GM19395 (cell line): Measurements from ENCODE around the gene FOXN3.

ENCODE experiments used
- ATAC-seq: cut with Tn5 transposase; IDR thresholded peaks from one replicate; pipeline ENCODE4 v1.9.1; 2021; ENCODE audit warnings: mild to moderate bottlenecking, moderate library complexity; ENCODE audit not compliant: unreplicated experiment

The FOXN3 gene

DNA sequence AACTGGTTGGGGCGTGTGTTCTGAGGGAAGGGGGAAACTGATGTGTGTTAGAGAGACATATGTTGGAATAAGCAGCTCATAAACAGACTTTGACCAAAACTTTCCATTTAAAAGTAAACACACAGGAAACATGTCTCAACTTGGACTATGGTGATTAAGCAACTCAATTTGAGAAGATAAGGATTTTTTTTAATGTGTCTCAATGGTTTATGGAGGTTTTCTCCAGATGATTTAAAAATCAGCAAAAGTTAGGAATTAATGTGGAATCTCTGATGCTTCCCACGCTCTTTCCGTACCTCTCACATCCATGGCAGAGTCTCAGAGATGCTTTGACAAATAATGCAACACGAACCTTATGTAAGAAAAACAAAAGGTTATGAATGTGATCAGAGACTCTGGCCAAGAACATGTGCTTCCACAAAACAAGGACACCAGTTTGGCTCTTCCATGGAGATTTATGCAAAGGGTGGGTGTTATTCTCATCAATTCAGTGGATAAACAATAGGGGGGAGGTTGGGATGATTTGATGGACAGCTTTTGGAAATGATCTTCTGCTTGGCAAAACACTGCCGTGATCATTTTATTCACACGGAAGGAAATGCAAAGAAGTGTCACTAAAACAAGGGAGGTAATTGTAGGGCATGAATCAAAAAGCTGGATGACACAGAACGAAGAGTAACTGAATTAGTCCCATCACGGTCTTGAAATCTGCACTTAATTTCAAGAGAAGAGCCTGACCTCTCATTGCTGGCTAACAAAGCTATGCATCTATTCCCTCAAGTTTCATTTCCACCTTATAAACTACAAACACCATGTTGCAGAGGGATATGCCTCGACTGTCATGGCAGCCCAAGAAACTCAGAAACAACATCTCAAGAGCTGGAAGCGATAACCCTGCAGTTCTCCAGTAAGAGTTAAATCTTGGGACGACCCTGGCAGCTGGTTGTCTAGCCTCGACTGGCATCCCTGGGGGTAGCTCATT, 76.5 kb downstream of the FOXN3 start:
- no peak for ATAC-seq

DNA sequence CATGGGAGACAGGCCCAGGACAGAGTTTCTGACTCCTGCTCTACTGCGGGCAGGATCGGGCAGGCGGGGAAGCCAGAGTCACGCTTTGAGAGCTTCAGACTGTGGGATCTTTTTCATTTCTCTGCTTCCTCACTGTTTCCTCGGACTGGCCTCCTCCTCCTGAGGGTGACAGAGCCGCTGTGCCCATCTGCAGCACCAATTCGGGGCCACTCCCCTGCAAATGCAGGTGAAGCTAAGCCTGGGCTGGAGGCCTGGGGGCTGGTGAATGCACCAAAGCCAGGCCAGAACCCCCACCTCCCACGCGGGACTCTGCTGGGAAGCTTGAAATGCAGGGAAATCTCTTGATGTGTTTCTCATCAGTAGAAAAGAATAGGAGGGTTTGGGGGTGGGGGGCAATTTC, 77.5 kb downstream of the FOXN3 start:
- ATAC-seq = no peak

DNA sequence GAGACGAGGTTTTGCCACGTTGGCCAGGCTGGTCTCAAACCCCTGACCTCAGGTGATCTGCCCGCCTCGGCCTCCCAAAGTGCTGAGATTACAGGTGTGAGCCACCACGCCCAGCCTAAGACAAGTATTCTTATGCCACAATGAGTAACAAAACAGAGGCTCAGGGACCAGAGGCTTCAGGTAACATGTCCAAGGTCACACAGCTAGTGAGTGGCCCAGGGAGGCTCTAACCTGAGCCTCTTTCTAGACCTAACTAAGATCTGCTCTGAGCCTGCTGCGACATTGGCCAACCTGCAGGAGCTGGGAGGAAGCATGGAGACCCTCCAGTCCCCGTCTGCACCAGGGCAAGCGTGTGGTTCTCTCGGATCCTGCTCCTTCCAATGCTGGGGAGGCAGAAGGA, 77.9 kb downstream of the FOXN3 start:
- ATAC-seq = no peak

DNA sequence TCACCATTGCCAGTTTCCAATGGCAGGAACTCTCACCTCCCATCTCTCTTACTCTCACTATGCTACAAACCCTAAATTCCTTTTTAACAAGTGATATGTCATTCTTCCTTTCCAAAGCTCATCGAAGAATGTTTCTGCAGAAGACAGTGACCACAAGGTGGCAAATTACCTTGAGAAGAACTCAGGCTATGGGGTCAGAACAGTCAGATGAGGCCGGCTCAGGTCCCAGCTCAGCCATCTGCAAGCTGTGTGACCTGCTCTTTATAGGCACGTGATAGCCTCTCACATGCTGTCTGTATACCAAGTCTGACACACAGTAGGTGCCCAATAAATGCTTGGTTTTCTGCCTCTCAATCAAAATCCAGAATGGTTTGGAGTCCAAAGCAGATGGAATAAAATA, 80.7 kb downstream of the FOXN3 start:
- ATAC-seq = no peak

DNA sequence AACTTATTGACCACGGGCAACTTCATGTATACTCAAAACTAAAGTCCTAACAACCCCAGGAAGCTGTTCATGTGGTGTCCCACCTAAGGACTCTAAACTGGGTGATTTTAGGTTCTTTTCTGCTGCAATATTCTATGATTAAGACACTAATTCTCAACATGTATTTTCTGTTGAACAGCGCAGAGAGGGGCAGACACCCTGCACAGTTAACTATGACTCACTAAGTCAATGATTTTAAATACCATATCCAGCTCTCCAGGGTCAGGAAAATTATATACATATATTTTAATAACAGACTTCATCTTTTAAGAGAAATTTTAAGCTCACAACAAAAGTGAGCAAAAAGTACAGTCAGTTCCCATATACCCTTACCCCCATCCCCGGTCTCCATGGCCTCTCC, 85.0 kb downstream of the FOXN3 start:
- no peak for ATAC-seq

DNA sequence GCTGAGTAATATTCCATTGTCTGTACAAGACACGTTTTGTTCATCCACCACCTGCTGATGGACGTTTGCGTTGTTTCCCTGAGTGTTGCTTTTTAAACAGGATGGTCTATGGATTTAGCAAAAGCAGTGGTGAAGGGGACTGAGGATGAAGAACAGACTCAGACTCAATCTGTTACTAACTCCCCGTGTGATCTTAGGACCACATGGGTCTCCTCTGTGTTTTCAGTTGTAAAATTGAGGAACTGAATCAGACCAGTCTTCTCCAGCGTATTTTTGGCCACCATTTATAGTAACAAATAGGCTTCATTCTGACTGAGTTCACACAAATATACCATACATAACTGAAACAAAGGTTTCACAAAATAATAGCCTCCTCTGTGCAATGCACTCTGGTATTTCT, 85.6 kb downstream of the FOXN3 start:
- ATAC-seq = peak; percentile 92

DNA sequence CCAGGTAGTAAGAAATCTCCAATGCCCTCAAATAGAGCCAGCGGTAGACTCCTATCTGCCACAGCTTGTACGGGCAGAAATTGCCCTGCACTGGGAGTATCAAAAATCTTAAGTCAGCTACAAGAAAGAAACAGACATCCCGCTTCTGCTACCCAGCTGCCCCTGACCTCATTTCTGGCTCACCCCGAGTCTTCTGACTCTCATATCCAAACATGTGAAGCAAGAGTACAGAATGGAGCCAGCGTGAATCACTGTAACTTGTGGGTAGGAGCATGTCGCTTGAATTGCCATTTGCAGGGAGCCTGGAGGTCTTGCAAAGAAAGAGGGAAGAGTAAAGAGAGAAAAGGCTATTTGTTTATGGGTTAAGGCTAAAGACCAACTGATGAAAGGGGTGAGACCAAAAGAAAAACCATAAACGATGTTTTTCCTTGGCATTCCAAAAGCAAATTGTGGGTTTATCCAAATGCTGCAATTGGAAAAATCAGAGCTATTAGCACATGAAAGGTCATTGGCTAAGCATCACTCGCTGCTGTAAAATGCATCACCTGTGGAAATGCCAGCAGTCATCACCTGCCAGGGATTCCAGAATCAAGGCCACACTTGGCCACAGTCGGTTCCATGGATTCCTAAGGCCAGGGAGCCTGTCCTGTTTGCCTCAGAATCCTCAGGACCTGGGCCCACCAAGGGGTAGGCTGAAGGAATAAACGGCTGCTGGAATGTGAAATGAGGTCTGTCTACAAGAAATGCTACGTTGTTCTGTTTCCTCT, 86.6 kb downstream of the FOXN3 start:
- no peak for ATAC-seq

DNA sequence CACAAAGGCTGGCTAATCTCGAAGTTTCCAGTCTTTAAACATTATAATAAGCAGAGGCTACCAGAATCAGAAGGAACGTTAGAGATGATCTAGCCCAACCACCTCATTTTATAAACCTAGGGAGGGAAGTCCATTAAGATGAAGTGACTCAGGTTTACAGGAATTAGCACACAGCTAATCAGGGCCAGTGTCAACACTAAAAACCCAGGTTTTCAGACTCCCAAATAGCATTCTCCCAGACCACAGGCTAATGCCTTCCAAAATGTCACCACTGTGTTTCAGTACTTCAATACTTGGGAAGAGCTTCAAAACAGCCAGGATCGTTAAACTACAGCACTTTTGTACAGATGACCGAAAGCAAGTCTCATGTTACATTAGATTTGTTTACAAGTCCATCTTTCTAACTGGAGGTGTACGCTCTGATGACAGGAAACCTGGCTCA, 89.2 kb downstream of the FOXN3 start:
- ATAC-seq = no peak

DNA sequence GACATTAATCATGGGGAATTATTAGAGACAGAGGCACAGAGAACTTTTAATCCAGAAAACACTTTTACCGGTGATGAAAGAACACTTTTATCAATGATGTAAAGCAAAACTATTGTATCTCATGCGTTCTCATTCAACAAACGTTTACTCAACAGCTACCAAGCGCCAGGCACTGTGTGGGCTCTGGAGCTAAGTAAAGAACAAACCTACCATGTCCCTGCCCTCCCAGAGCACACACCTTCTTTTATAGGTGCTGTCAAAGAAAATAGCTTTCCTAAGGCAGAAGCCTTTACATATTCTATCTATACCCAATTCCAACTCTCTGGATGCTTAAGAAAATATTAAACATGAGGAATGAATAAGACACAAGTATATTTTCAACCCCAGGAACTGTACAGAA, 91.1 kb downstream of the FOXN3 start:
- ATAC-seq = no peak

DNA sequence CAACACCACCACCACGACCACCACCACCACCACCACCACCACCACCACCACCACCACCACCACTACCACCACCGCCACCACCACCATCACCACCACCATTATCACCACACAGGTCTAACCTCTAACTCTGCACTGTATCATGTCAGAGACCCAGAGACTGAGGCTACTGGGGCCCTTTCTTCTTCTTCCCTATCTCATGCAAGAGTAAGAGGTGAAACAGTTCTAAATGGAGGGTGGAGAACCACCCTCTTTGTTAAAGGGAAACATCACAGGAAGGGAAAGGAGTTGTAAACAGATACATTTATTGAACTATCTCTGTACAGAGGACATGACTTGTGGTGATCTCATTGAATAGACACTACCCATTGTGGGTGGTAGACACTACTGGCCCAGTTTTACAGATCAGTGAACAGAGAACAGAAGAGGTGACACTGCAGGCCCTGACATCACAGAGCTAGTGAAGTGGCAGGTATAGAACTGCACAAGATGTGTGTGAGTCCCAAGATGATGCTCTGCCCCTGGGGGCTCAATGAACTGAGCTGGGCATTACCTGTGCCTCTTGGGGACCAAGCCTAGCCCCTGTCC, 91.6 kb downstream of the FOXN3 start:
- peak; percentile 52 for ATAC-seq

DNA sequence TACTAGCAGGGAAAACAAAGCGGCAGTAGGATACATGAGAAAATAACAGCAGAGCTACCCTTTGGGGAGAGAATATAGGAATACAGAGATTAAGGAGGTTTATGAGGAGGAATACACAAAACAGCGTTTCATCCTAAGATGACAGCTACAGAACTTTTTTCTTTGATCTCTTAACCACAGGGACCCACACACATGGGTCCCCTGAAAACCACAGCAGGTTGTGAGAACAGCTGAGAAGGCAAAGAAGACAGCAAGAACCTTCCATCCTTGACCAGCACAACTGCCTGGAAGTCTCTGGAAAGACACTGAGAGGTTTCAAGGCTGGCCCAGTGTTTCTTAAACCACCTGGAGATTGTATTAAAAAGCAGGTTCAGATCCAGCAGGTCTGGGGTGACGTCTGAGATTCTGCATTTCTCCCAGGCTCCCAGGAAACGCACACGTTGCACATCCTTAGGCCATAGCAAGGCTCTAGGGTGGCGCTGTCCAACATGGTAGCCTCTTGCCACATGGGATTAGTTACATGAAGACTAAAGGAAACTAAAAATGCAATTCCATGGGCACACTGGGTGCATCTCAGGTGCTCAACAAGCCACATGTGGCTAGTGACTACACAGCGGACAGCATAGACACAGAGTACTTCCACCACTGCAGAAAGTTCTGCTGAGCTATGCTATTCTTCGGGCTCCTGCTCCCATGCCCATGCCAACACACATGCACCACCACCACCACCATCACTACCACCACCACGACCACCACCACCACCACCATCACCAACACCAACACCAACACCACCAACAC, 92.3 kb downstream of the FOXN3 start:
- ATAC-seq = peak; percentile 88

DNA sequence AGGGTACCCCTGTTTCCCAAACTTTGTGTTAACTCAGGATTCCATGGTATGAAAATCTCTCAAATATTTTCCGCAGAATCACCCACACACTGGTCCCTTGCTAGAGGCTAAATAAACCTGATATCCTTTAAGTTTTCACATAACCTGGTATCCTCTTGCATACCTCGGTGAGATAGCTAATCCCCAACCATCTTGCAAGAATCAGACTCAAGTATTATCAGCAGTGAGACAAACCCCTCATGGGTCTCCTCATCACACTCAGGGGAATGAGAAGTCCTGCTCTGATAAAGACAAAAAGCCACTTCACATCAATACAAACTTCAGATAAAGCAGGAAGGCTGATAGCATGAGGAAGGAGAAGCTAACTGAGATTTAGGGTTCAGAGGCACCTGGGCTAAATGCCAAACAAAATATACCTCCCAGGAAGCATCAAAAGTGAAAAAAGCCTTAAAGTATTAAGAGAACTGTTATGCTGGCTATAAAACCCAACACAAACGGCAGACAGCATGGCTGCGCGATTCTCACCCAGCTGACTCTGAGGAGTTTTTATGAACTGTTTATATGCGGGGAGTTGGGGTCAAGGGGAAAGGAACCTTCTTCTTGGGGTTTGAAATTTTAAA, 96.5 kb downstream of the FOXN3 start:
- no peak for ATAC-seq

DNA sequence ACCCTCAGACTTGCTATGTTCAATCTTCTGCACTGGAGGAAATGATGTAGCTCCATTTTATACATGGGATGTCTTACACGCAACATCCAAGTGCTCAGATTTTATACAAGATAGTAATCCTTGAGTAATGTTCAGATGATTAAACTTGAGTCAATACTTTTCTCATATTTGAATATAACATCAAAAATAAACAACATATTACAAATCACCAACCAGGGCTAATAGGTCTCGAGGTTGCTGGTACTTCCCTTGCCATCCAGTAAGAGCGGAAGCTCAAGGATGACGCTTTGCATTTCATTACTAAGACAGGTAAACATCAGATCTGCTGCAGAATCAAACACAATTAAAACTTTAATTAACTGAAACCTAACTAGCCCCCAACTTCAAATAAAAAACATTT, 97.3 kb downstream of the FOXN3 start:
- no peak for ATAC-seq

DNA sequence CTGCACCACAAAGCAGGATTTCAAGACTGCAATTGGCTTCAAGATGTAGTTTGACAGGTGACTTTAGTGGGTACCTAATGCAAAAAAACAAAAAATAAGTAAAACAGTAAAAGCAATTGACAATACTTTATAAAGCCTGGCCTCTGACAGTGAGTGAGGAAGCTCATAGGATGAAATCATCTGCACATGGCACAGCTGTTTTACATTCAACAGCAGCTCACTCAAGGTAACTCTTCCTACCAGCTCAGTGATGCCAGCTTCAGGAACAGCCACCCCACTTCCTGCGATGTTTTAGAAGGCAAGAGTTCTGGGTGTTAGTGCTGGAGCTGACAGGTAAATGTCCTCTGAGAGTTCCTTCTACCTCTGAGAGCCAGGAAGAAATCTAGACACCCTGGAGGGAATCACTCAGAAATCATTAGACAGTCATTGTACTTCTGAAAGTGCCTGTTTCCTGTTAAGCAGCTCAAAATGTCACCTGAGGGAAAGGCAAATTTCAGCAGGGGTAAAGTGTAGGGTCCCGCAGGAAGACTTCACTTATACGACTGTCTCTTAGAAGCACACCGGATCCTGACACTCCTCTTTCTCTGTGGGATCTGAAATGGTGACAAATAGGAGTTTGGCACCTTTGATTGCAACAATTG, 99.9 kb downstream of the FOXN3 start:
- ATAC-seq = peak; percentile 92

DNA sequence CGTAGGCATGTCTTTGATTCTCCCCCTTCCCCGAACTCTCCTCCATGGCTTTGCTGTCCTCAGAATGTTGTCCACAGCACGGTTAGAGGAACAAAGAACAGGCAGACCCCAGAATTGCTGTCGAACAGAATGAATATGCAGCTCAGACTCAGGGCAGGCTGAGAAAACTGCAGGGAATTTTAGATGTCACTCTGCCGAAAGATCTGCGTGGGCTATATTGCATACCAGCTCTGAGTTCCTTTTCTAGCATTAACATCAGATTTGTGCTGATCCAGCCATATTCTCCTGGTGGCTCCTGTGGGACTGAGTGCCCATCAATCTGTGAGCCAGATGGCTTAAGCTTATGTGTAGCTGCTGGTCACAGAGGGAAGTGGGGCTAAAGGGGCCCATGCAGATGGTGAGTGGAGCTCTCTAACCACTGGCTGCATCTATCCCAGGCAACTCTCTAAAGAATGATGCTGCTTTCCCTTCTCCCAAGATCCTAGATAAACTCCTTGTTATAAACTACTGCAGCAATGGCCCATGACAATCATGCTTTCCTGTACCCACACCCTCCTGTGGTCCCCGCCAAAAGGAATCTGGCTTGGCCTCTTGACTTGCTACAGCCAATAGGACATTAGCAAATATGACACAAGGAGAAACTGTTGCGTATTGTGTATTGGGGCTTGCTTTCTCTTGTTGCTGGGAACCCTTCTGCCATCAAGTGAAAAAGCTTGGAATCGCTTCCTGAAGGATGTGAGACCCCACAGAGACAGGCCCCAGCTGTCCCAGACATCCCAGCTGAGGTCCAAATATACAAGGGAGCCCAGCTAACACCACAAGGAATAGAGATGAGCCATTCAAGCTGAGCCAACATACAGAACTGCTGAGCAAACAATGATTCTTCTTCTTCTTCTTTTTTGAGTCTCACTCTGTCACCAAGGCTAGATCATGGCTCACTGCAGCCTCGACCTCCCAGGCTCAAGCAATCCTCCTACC, 101.3 kb downstream of the FOXN3 start:
- no peak for ATAC-seq

DNA sequence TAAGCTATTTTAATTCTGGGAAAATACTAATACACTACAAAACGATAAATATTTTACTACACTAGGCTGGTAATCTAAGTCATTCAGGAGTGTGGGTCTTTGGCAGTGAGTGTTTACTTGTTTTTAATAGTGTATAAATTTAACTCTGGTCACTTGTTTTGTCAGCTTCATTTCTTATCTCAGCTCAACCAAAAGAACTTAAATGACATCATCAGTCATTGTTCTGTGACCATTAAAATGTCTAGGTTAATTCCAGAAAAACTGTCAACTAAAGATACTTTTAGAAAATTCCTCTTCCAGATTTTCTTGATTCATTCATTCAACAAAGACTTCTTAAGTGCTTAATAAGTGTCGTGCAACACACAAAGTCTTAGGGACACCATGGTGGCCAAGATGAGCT, 102.8 kb downstream of the FOXN3 start:
- no peak for ATAC-seq

DNA sequence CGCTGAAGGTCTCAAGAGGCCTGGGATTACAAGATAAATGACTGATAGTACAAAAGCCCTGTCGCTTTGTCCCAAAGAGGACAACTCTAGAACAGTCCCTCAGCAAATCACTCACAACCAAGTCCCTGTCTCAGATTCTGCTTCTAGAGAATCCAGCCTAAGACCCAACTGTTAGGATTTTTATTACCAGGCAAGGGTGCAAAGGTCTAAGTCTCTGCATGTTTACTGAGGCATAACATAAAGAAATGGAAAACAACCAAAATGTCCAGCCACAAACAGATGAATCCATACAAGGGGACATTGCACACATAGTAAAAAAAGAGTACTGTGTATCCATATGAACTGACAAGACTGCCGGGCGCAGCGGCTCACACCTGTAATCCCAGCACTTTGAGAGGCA, 104.1 kb downstream of the FOXN3 start:
- ATAC-seq = no peak

DNA sequence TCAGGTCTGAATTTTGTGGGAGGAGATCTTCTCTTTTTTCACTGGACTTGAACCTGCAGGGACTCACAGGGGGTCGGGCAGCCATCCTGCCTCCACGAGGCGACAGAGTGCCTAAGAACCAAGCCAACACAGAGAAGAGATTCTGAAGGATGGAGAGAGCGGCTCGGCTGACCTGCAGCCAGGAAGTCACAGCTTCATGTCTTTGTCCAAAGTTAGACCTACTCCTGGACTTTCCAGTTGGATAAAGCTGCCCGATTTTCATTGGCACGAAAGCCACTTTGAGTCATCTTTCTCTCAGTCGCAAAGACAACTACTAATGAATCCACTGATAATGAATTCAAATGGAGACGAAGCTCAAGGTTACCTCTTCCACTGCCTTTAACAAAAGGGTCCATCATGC, 106.8 kb downstream of the FOXN3 start:
- no peak for ATAC-seq
